ENCODE data around the gene CMSS1. TPM values are rescaled to one million over a fixed set of nuclear protein-coding genes. Genes with fewer than 3 reads are reported as not detected.

CMSS1 gene
- total and polyA plus RNA-seq, 2 of the 13 experiments (the other 11 are each of a cell fraction or from before 2014, with no cell fraction given): 6.4 to 48.7 TPM

DNA sequence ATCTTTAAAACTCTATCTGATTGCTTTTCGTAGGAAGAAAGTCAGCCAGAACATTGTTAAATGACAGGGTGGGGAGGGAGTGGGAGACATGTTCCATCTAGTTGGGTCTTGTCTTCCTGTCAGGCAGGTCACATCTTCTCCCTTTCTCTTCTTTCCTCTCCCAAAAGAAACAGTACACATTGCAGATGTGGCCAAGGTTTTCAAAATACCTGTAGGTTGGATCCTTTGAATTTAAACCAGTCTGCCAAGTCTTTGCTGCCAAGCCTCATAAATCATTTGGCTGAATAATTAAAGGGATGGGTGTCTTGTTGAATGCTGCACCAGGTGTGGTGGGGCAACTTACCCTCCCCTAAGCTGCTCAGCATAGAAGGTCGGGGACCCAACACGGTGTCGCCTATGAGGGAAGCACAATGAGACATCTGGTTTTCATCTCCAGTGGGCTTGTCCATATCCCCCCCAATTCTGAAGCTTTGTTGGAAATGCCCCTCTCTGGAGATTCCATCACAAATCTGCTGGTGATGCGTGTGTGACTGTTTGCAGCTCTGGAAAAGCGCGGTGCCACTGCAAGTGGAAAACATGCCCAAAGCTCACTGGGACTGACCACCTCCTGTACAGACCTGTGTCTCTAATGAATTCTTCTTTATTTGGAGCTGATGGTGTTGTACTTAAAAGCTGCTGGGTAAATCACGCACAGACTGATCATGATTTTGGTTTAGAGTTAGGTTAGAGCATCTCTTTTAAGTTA is 184.0 kb downstream of the CMSS1 start:
- no peak for ATAC-seq
- no peak overlapping the region for H3K27ac ChIP-seq (ENCODE audit: extremely low read length, insufficient read depth, low read length)
- H3K27me3 ChIP-seq (ENCODE audit: control insufficient read depth in 1 of 2, insufficient read depth in 2 of 2, low read length in 2 of 2): no peaks in the 10 kb centered on the region
- FAIRE-seq: no peak
- no peaks in the 10 kb centered on the region for H3K36me3 ChIP-seq (replicated peaks in 1 of 2; ENCODE audit: control insufficient read depth in 1 of 2, insufficient read depth in 2 of 2, low read length in 2 of 2)
- H3K9me3 ChIP-seq (ENCODE audit: low read length): no peaks in the 10 kb centered on the region
- H3K4me1 ChIP-seq (ENCODE audit: insufficient read depth, low read length): peaks cover 44% of the 10 kb centered on the region
- intact Hi-C loops (cut with micrococcal nuclease; ENCODE audit: unreplicated experiment) (no loop called here), in situ Hi-C loops (cut with HindIII; ENCODE audit: extremely low pct_ligation_motif_present, low pct_unique_long_range_greater_than_20kb) (no loop called here)
- 99% methylated on average over 8 of the region's 8 CpGs for WGBS (ENCODE audit: low lambda C conversion rate)
- no TSS peak for BruUV-seq (replicated peaks)
- ChIA-PET POLR2A (interaction anchor here (2.0 kb wide), 1 partner anchor 81 kb away, joined by 5 read pairs; no protein-coding TSS in a partner anchor), CTCF (ENCODE audit: low intra/inter-chr PET ratio, low total read pairs) (no interaction called here)
- DNase-seq (ENCODE audit: low spot score): no peak
- H3K9ac ChIP-seq (ENCODE audit: insufficient read depth, low read depth, low read length): no peak overlapping the region
- no peak for TF ChIP-seq ZNF446 (CRISPR knock-in tag; IDR thresholded peaks at IDR 0.05)
- TF ChIP-seq CBX5 (CRISPR knock-in tag; IDR thresholded peaks at IDR 0.05; ENCODE audit: borderline replicate concordance): no peak
- no peak for TF ChIP-seq HHEX (CRISPR knock-in tag; IDR thresholded peaks at IDR 0.05)
- TF ChIP-seq, protein P1, sequence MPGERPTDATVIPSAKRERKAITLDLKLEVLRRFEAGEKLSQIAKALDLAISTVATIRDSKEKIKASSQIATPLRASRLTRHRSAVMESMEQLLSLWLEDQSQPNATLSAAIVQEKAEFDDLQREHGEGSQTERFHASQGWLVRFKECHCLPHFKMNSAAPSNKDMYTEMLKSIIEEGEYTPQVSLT (CRISPR knock-in tag; IDR thresholded peaks at IDR 0.05; ENCODE audit: borderline replicate concordance, low read depth): no peak
- TF ChIP-seq CBX2 (IDR thresholded peaks at IDR 0.05; ENCODE audit: low read depth, low read length): no peak
- TF ChIP-seq CBX2 (CRISPR knock-in tag; IDR thresholded peaks at IDR 0.05; ENCODE audit: low read depth): no peak
- TF ChIP-seq, protein P2, sequence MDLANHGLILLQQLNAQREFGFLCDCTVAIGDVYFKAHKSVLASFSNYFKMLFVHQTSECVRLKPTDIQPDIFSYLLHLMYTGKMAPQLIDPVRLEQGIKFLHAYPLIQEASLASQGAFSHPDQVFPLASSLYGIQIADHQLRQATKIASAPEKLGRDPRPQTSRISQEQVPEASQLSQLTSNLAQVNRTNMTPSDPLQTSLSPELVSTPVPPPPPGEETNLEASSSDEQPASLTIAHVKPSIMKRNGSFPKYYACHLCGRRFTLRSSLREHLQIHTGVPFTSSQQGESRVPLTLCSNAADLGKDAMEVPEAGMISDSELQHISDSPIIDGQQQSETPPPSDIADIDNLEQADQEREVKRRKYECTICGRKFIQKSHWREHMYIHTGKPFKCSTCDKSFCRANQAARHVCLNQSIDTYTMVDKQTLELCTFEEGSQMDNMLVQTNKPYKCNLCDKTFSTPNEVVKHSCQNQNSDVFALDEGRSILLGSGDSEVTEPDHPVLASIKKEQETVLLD (CRISPR knock-in tag; IDR thresholded peaks at IDR 0.05; ENCODE audit: low read depth): no peak
- TF ChIP-seq, protein P3, sequence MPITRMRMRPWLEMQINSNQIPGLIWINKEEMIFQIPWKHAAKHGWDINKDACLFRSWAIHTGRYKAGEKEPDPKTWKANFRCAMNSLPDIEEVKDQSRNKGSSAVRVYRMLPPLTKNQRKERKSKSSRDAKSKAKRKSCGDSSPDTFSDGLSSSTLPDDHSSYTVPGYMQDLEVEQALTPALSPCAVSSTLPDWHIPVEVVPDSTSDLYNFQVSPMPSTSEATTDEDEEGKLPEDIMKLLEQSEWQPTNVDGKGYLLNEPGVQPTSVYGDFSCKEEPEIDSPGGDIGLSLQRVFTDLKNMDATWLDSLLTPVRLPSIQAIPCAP (CRISPR knock-in tag; IDR thresholded peaks at IDR 0.05; ENCODE audit: low read depth): no peak
- no peak for TF ChIP-seq AHR (CRISPR knock-in tag; IDR thresholded peaks at IDR 0.05)
- H3K79me2 ChIP-seq (ENCODE audit: insufficient read depth, low read length): no peaks in the 10 kb centered on the region
- H4K20me1 ChIP-seq (ENCODE audit: insufficient read depth, low read length): no peaks in the 10 kb centered on the region
- no peak overlapping the region for H3K4me2 ChIP-seq (ENCODE audit: low read depth, low read length)
- H3K4me3 ChIP-seq (replicated peaks in 1 of 3; ENCODE audit: insufficient read depth in 1 of 3, low read depth in 2 of 3, low read length in 3 of 3): no peak overlapping the region
- no peak overlapping the region for H2AFZ ChIP-seq (ENCODE audit: low read length)

Data from HepG2 (cell line).